ENCODE measurements around the gene CREB3.

Gene CREB3

GRCh38 chr9:35748242-35748857 lies 15.9 kb downstream of the CREB3 start:
- FAIRE-seq (no peak), DNase-seq (ENCODE audit: low spot score) (no peak)

- DNase-seq (ENCODE audit: low spot score) (peak; percentile 29), FAIRE-seq (no peak)
Measured at GRCh38 chr9:35748858-35749514, 16.5 kb downstream of the CREB3 start, which contains the start of the genes GBA2 and RGP1. Gene GBA2 (minus strand): TSS chr9:35749228. CDS start chr9:35748704, 524 bp downstream. Gene RGP1 (plus strand): TSS chr9:35749287. CDS start chr9:35749756, 469 bp downstream.

- no peak for FAIRE-seq
Measured at GRCh38 chr9:35749515-35750255, 17.2 kb downstream of the CREB3 start.

GRCh38 chr9:35750256-35750531 lies 17.7 kb downstream of the CREB3 start:
- FAIRE-seq (no peak), DNase-seq (ENCODE audit: low spot score) (no peak)

More at GRCh38 chr9:35749515-35750255, 17.2 kb downstream of the CREB3 start:
- DNase-seq (ENCODE audit: low spot score) = no peak

- DNase-seq (ENCODE audit: low spot score) = no peak
- FAIRE-seq = no peak
Measured at GRCh38 chr9:35753466-35753865, 21.0 kb downstream of the CREB3 start.

GRCh38 chr9:35754264-35754663 lies 21.8 kb downstream of the CREB3 start, which contains the start of gene MSMP:
Gene MSMP (minus strand): TSS chr9:35754276. CDS start chr9:35754129, 147 bp downstream.
- DNase-seq (ENCODE audit: low spot score) = no peak
- no peak for FAIRE-seq

- no peak for FAIRE-seq
- DNase-seq (ENCODE audit: low spot score) = no peak
Measured at GRCh38 chr9:35755071-35755470, 22.6 kb downstream of the CREB3 start.

GRCh38 chr9:35756275-35757225 lies 24.1 kb downstream of the CREB3 start:
- no peak for DNase-seq (ENCODE audit: low spot score)
- no peak for FAIRE-seq

- DNase-seq (ENCODE audit: low spot score) (no peak), FAIRE-seq (no peak)
Measured at GRCh38 chr9:35757226-35757891, 24.9 kb downstream of the CREB3 start.

GRCh38 chr9:35757892-35758275 lies 25.4 kb downstream of the CREB3 start:
- FAIRE-seq = no peak
- DNase-seq (ENCODE audit: low spot score) = no peak

- DNase-seq (ENCODE audit: low spot score) (no peak), FAIRE-seq (no peak)
Measured at GRCh38 chr9:35758475-35759050, 26.1 kb downstream of the CREB3 start.

- DNase-seq (ENCODE audit: low spot score) (no peak), FAIRE-seq (no peak)
Measured at GRCh38 chr9:35759795-35760194, 27.3 kb downstream of the CREB3 start.

GRCh38 chr9:35760651-35761050 lies 28.2 kb downstream of the CREB3 start:
- DNase-seq (ENCODE audit: low spot score) (no peak), FAIRE-seq (no peak)

GRCh38 chr9:35763181-35763580 lies 30.7 kb downstream of the CREB3 start:
- DNase-seq (ENCODE audit: low spot score) (no peak), FAIRE-seq (no peak)

GRCh38 chr9:35763803-35764202 lies 31.3 kb downstream of the CREB3 start:
- DNase-seq (ENCODE audit: low spot score) = no peak
- no peak for FAIRE-seq

- no peak for DNase-seq (ENCODE audit: low spot score)
- no peak for FAIRE-seq
Measured at GRCh38 chr9:35766997-35767396, 34.5 kb downstream of the CREB3 start.

- DNase-seq (ENCODE audit: low spot score) (no peak), FAIRE-seq (no peak)
Measured at GRCh38 chr9:35767458-35767857, 35.0 kb downstream of the CREB3 start.

- DNase-seq (ENCODE audit: low spot score) (no peak), FAIRE-seq (no peak)
Measured at GRCh38 chr9:35769763-35770162, 37.3 kb downstream of the CREB3 start.

GRCh38 chr9:35771075-35771433 lies 38.6 kb downstream of the CREB3 start:
- FAIRE-seq = no peak

GRCh38 chr9:35771534-35771933 lies 39.1 kb downstream of the CREB3 start:
- FAIRE-seq = no peak
- no peak for DNase-seq (ENCODE audit: low spot score)

More at GRCh38 chr9:35771075-35771433, 38.6 kb downstream of the CREB3 start:
- DNase-seq (ENCODE audit: low spot score) = no peak

Data from RCC 7860 (cell line).